ENCODE results near the gene SYNE1.

- TF ChIP-seq MAX (IDR thresholded peaks at IDR 0.05) (no peak), JUND (IDR thresholded peaks at IDR 0.05) (no peak), SP1 (IDR thresholded peaks at IDR 0.05) (no peak), RXRA (IDR thresholded peaks at IDR 0.05) (no peak), GABPA (IDR thresholded peaks at IDR 0.05 in 1 of 2, conservative IDR thresholded peaks at IDR 0.05 in 1 of 2) (no peak), REST (IDR thresholded peaks at IDR 0.05) (no peak), TAF1 (conservative IDR thresholded peaks at IDR 0.05) (no peak)
- TF ChIP-seq, protein P1, sequence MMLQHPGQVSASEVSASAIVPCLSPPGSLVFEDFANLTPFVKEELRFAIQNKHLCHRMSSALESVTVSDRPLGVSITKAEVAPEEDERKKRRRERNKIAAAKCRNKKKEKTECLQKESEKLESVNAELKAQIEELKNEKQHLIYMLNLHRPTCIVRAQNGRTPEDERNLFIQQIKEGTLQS (IDR thresholded peaks at IDR 0.05), result no peak
- TF ChIP-seq, protein P2, sequence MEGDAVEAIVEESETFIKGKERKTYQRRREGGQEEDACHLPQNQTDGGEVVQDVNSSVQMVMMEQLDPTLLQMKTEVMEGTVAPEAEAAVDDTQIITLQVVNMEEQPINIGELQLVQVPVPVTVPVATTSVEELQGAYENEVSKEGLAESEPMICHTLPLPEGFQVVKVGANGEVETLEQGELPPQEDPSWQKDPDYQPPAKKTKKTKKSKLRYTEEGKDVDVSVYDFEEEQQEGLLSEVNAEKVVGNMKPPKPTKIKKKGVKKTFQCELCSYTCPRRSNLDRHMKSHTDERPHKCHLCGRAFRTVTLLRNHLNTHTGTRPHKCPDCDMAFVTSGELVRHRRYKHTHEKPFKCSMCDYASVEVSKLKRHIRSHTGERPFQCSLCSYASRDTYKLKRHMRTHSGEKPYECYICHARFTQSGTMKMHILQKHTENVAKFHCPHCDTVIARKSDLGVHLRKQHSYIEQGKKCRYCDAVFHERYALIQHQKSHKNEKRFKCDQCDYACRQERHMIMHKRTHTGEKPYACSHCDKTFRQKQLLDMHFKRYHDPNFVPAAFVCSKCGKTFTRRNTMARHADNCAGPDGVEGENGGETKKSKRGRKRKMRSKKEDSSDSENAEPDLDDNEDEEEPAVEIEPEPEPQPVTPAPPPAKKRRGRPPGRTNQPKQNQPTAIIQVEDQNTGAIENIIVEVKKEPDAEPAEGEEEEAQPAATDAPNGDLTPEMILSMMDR (IDR thresholded peaks at IDR 0.05; ENCODE audit: low read depth, low read length, missing input control), result no peak
- TF ChIP-seq, protein P3, sequence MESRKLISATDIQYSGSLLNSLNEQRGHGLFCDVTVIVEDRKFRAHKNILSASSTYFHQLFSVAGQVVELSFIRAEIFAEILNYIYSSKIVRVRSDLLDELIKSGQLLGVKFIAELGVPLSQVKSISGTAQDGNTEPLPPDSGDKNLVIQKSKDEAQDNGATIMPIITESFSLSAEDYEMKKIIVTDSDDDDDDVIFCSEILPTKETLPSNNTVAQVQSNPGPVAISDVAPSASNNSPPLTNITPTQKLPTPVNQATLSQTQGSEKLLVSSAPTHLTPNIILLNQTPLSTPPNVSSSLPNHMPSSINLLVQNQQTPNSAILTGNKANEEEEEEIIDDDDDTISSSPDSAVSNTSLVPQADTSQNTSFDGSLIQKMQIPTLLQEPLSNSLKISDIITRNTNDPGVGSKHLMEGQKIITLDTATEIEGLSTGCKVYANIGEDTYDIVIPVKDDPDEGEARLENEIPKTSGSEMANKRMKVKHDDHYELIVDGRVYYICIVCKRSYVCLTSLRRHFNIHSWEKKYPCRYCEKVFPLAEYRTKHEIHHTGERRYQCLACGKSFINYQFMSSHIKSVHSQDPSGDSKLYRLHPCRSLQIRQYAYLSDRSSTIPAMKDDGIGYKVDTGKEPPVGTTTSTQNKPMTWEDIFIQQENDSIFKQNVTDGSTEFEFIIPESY (IDR thresholded peaks at IDR 0.05), result no peak
Observed at GRCh38 chr6:152334555-152334954, 302.6 kb downstream of the SYNE1 start.
